A549 (cell line): ENCODE data around the gene PLK1. TPM values are rescaled to one million over a fixed set of nuclear protein-coding genes. Genes with fewer than 3 reads are reported as not detected.

ENCODE experiments used
- ATAC-seq, 2 experiments: fragments of 200-7000 bp in 1 of 2; fragments of >200 bp in 1 of 2; cut with Nextera tagmentation in 1 of 2; cut with Tn5 transposase in 1 of 2; 3 replicates each; pipeline versions ENCODE4 v1.8.0 to v1.9.1; 2018 to 2020; ENCODE audit warnings: mild to moderate bottlenecking in 1 of 2, moderate library complexity in 1 of 2
- CTCF ChIA-PET: fragments of 300-600 bp; sonication (Branson Sonifier 250); formaldehyde crosslinking; extraction: SDS; loops from one replicate; lab custom pipeline; 2021; ENCODE audit warnings: antibody characterized with exemption, inconsistent platforms; lab: Yijun Ruan, JAX
- POLR2A ChIA-PET: fragments of 350-600 bp; formaldehyde crosslinking; extraction: SDS; loops from one replicate; lab custom pipeline; 2021; ENCODE audit warnings: antibody characterized with exemption, inconsistent platforms; lab: Yijun Ruan, JAX
- DNase-seq, 2 experiments: peaks; one replicate each; pipeline versions ENCODE4 v3.0.0 to v3.0.0-alpha.2; 2011 to 2016; ENCODE audit warnings: low read depth in 1 of 2, low spot score in 1 of 2
- FAIRE-seq: peaks from 2 replicates; lab custom pipeline; 2011; peaks lifted over from hg19 to GRCh38; lab: Jason Lieb, UNC
- H3K27ac ChIP-seq, 2 experiments: fragments of >200 bp; sonication (Bioruptor Twin); formaldehyde crosslinking; 3 replicates each; pipeline ENCODE4 v1.5.1; 2016 to 2017
- H3K4me1 ChIP-seq: fragments of >200 bp; sonication (Bioruptor Twin); formaldehyde crosslinking; 3 replicates; pipeline ENCODE4 v1.6.1; 2016
- H3K4me2 ChIP-seq: fragments of >200 bp; sonication (Bioruptor Twin); formaldehyde crosslinking; 3 replicates; pipeline ENCODE4 v1.6.1; 2016
- H3K4me3 ChIP-seq: fragments of >200 bp; sonication (Bioruptor Twin); formaldehyde crosslinking; 3 replicates; pipeline ENCODE4 v1.5.1; 2016
- H3K9me3 ChIP-seq: fragments of >200 bp; sonication (Bioruptor Twin); formaldehyde crosslinking; 3 replicates; pipeline ENCODE4 v1.6.1; 2016
- BHLHE40 ChIP-seq: IDR thresholded peaks from 2 replicates; pipeline ENCODE4 v1.6.1; 2012; ENCODE audit warnings: low read depth, low read length, inconsistent platforms
- CHD4 ChIP-seq: fragments of 200-600 bp; sonication (generic); IDR thresholded peaks from 2 replicates; pipeline ENCODE4 v1.6.1; 2016; ENCODE audit warnings: antibody characterized with exemption, mild to moderate bottlenecking, borderline replicate concordance
- FOSB ChIP-seq: fragments of 250-450 bp; sonication (Bioruptor Pico); IDR thresholded peaks from 2 replicates; pipeline ENCODE4 v1.5.0; 2020; ENCODE audit warnings: mild to moderate bottlenecking, moderate library complexity
- FOSL2 ChIP-seq, 2 experiments: fragments of 450-650 bp in 1 of 2; fragments of >200 bp in 1 of 2; sonication (Bioruptor Twin) in 1 of 2; formaldehyde crosslinking; IDR thresholded peaks; 2 replicates each; pipeline versions ENCODE4 v1.5.0 to v1.6.1; 2016 to 2020; ENCODE audit warnings: mild to moderate bottlenecking in 1 of 2, moderate library complexity in 1 of 2
- FOXS1 ChIP-seq: fragments of 250-450 bp; sonication (Bioruptor Pico); IDR thresholded peaks from 2 replicates; pipeline ENCODE4 v1.5.0; 2020; ENCODE audit warnings: mild to moderate bottlenecking, moderate library complexity
- GATA3 ChIP-seq: IDR thresholded peaks from 2 replicates; pipeline ENCODE4 v1.6.1; 2012; ENCODE audit warnings: borderline replicate concordance
- HEYL ChIP-seq: fragments of 250-450 bp; sonication (Bioruptor Pico); IDR thresholded peaks from 2 replicates; pipeline ENCODE4 v1.8.0; 2021; ENCODE audit warnings: mild to moderate bottlenecking, moderate library complexity
- HOXB13 ChIP-seq: fragments of 250-450 bp; sonication (Bioruptor Pico); IDR thresholded peaks from 2 replicates; pipeline ENCODE4 v1.5.0; 2020; ENCODE audit warnings: low read depth, mild to moderate bottlenecking, moderate library complexity
- HOXB5 ChIP-seq: fragments of 250-450 bp; sonication (Bioruptor Pico); IDR thresholded peaks from 2 replicates; pipeline ENCODE4 v1.5.0; 2020; ENCODE audit warnings: mild to moderate bottlenecking, moderate library complexity
- KDM5A ChIP-seq: fragments of 200-600 bp; sonication (generic); IDR thresholded peaks from 2 replicates; pipeline ENCODE4 v1.6.1; 2016; ENCODE audit warnings: antibody characterized with exemption, mild to moderate bottlenecking
- NPAS2 ChIP-seq: fragments of 250-450 bp; sonication (Bioruptor Pico); IDR thresholded peaks from 2 replicates; pipeline ENCODE4 v1.8.0; 2022; ENCODE audit warnings: mild to moderate bottlenecking, moderate library complexity, borderline replicate concordance
- RCOR1 ChIP-seq: fragments of 150-350 bp; IDR thresholded peaks from 2 replicates; pipeline ENCODE4 v1.6.1; 2014; ENCODE audit warnings: antibody characterized with exemption, low read length, low read depth
- TP53 ChIP-seq: fragments of 250-450 bp; sonication (Bioruptor Pico); IDR thresholded peaks from 2 replicates; pipeline ENCODE4 v1.5.0; 2021; ENCODE audit warnings: mild to moderate bottlenecking, moderate library complexity
- ZC3H11A ChIP-seq: fragments of 450-650 bp; IDR thresholded peaks from 2 replicates; pipeline ENCODE4 v1.6.1; 2014; ENCODE audit warnings: antibody characterized with exemption, mild to moderate bottlenecking
- ZSCAN20 ChIP-seq: fragments of 250-450 bp; sonication (Bioruptor Pico); IDR thresholded peaks from 2 replicates; pipeline ENCODE4 v1.8.0; 2022; ENCODE audit warnings: mild to moderate bottlenecking, moderate library complexity
- WGBS: methylation state at CpG from one replicate; pipeline ENCODE4 v1.1.6; 2017; ENCODE audit errors: missing lambda C conversion rate; 5-methylcytosine and 5-hydroxymethylcytosine counted together
- polyA plus RNA-seq, 4 experiments: library from polyadenylated mRNA; depleted of rRNA in 3 of 4; stranded (reverse); fragments of >200 nt; fragmentation: RNase III in 1 of 4; extraction: RNeasy Plus Mini Kit Qiagen cat#74134 plus additional on column Dnase treatment in 1 of 4; gene quantifications; 2 replicates in 3 of 4; 3 replicates in 1 of 4; pipeline ENCODE4 v1.2.3, GENCODE V29; 2011 to 2017
- TF ChIP-seq, protein P1 (sequence below): IDR thresholded peaks from 2 replicates; pipeline ENCODE4 v1.6.1; 2012; ENCODE audit warnings: low read depth, borderline replicate concordance
- TF ChIP-seq, protein P2 (sequence below): fragments of 450-650 bp; IDR thresholded peaks from 2 replicates; pipeline ENCODE4 v1.6.1; 2014; ENCODE audit warnings: antibody characterized with exemption
- TF ChIP-seq, protein P3 (sequence below): fragments of >200 bp; sonication (Bioruptor Twin); formaldehyde crosslinking; IDR thresholded peaks from 2 replicates; pipeline ENCODE4 v1.6.1; 2016
- TF ChIP-seq, protein P4 (sequence below): IDR thresholded peaks from 2 replicates; pipeline ENCODE4 v1.6.1; 2012
- TF ChIP-seq, protein P5 (sequence below): fragments of 250-450 bp; sonication (Bioruptor Pico); IDR thresholded peaks from 2 replicates; pipeline ENCODE4 v1.5.0; 2020; ENCODE audit warnings: low read depth, mild to moderate bottlenecking, moderate library complexity
- TF ChIP-seq, protein P6 (sequence below): fragments of >200 bp; sonication (Bioruptor Twin); formaldehyde crosslinking; IDR thresholded peaks from 3 replicates; pipeline ENCODE4 v1.6.1; 2016

The PLK1 gene
- polyA plus RNA-seq, 2 of the 4 experiments (the other 2 are of a cell fraction) = 71.9 to 114 TPM

DNA sequence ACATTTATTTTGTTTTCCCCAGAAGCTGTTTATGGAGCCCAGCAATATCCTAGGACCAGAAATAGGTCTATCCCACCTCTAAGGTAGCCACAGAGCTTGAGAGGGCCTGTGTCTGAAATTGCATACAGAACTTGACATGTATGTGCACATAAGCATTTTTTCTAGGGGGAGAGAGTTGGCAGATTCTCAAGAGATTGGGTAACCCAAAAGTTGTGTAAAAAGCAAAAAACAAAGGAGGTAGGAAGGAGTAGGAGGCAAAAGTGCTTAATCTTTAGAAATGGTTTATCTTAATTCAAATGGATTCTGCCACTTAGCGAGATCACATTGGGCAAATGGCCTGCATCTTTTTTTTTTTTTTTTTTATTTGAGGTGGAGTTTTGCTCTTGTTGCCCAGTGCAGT lies 3.5 kb downstream of the PLK1 start (continued):
- TF ChIP-seq, protein P1, sequence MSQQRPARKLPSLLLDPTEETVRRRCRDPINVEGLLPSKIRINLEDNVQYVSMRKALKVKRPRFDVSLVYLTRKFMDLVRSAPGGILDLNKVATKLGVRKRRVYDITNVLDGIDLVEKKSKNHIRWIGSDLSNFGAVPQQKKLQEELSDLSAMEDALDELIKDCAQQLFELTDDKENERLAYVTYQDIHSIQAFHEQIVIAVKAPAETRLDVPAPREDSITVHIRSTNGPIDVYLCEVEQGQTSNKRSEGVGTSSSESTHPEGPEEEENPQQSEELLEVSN = no peak
- TF ChIP-seq CHD4 (no peak), HOXB5 (CRISPR knock-in tag) (no peak)
- TF ChIP-seq, all 56 proteins: peak for 0

DNA sequence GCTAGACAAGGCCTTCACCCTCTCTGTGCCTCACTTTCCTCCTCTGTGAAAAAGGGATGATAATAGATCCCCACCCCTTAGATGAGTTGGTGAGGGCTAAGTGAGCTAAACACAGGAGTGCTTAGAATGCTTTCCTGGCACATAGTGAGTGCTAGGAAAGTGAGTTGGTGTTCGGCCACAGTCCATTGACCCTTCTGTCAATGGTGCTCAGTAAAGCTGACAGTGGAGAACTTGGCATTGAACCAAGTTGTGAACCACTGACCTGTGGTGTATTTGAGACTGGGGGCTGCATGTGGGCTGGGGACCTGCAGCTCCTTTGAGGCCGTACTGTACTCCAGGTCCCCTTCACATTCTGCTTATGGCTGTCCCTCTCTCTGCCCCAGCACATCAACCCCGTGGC lies 4.8 kb downstream of the PLK1 start:
- no peak for ATAC-seq
- H3K4me1 ChIP-seq = peaks cover 24% of the 10 kb centered on the region
- POLR2A ChIA-PET = no interaction called here
- WGBS = 90% methylated on average over 3 of the region's 3 CpGs
- TF ChIP-seq GATA3 = no peak
- TF ChIP-seq, protein P2, sequence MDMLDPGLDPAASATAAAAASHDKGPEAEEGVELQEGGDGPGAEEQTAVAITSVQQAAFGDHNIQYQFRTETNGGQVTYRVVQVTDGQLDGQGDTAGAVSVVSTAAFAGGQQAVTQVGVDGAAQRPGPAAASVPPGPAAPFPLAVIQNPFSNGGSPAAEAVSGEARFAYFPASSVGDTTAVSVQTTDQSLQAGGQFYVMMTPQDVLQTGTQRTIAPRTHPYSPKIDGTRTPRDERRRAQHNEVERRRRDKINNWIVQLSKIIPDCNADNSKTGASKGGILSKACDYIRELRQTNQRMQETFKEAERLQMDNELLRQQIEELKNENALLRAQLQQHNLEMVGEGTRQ = no peak
- TF ChIP-seq ZSCAN20 = no peak
- no peak for TF ChIP-seq RCOR1
- TF ChIP-seq, protein P3, sequence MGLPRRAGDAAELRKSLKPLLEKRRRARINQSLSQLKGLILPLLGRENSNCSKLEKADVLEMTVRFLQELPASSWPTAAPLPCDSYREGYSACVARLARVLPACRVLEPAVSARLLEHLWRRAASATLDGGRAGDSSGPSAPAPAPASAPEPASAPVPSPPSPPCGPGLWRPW = no peak
- TF ChIP-seq FOSB (CRISPR knock-in tag) = no peak
- no peak for TF ChIP-seq HEYL (CRISPR knock-in tag)
- TF ChIP-seq, protein P4, sequence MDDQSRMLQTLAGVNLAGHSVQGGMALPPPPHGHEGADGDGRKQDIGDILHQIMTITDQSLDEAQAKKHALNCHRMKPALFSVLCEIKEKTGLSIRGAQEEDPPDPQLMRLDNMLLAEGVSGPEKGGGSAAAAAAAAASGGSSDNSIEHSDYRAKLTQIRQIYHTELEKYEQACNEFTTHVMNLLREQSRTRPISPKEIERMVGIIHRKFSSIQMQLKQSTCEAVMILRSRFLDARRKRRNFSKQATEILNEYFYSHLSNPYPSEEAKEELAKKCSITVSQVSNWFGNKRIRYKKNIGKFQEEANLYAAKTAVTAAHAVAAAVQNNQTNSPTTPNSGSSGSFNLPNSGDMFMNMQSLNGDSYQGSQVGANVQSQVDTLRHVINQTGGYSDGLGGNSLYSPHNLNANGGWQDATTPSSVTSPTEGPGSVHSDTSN = no peak
- TF ChIP-seq FOXS1 (CRISPR knock-in tag) = no peak
- TF ChIP-seq, protein P5, sequence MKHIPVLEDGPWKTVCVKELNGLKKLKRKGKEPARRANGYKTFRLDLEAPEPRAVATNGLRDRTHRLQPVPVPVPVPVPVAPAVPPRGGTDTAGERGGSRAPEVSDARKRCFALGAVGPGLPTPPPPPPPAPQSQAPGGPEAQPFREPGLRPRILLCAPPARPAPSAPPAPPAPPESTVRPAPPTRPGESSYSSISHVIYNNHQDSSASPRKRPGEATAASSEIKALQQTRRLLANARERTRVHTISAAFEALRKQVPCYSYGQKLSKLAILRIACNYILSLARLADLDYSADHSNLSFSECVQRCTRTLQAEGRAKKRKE (CRISPR knock-in tag) = no peak
- no peak for TF ChIP-seq KDM5A
- TF ChIP-seq, protein P6, sequence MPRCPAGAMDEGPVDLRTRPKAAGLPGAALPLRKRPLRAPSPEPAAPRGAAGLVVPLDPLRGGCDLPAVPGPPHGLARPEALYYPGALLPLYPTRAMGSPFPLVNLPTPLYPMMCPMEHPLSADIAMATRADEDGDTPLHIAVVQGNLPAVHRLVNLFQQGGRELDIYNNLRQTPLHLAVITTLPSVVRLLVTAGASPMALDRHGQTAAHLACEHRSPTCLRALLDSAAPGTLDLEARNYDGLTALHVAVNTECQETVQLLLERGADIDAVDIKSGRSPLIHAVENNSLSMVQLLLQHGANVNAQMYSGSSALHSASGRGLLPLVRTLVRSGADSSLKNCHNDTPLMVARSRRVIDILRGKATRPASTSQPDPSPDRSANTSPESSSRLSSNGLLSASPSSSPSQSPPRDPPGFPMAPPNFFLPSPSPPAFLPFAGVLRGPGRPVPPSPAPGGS = no peak
- no peak for TF ChIP-seq CHD4
- no peak for TF ChIP-seq BHLHE40
- TF ChIP-seq NPAS2 (CRISPR knock-in tag) = no peak
- no peak for TF ChIP-seq HOXB5 (CRISPR knock-in tag)
- TF ChIP-seq TP53 (CRISPR knock-in tag) = no peak
- no peak for TF ChIP-seq HOXB13 (CRISPR knock-in tag)
- TF ChIP-seq, all 56 proteins: peak for 0
- CTCF ChIA-PET = interaction anchor here (1.0 to 1.4 kb wide), 3 partner anchors 9 to 354 kb away, joined by 3 to 4 read pairs (median 3); partner anchors contain the start of genes DCTN5 and PALB2
- H3K27ac ChIP-seq = no peak overlapping the region
- no peak for FAIRE-seq
- H3K9me3 ChIP-seq = no peaks in the 10 kb centered on the region
- no peak for DNase-seq
- no peak overlapping the region for H3K4me2 ChIP-seq
- H3K4me3 ChIP-seq = no peak overlapping the region

DNA sequence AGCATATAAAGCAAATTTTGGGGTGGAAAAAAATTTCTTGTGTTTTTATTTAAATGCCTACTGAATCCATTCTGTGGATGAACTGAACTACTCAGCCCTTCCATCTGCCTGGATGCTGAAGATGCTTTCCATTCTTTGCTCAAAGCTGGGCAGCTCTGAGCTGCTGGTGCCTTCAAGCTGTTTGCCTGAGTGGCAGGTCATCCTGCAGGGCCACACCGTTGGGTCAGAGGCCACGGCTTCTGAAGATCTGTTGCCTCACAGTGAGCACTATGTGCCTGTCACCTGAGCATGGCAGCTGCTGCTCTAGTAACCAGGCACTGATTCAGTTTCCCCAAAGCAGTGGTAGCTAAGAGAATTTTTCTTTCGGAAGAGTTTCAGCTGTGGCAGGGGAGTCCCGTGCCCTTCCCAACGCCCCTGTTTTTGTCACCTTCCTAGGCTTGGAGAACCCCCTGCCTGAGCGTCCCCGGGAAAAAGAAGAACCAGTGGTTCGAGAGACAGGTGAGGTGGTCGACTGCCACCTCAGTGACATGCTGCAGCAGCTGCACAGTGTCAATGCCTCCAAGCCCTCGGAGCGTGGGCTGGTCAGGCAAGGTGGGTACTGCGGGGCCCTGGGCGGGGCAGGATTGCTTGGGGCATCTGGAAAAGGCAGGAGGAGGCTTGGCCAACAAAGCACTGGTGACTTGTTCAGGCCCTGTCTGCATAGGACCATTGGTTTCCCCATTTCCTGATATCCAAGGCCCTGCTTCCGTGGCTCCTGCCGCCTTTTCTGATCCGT lies 8.5 kb downstream of the PLK1 start:
- Histone ChIP-seq H3K4me3 (no peak overlapping the region), H3K27ac (no peak overlapping the region), H3K4me2 (no peak overlapping the region), H3K9me3 (no peaks in the 10 kb centered on the region), H3K4me1 (0 out of 3 replicates have a peak, but pooled peaks cover 3% of the 10 kb centered on the region)
- ChIA-PET CTCF (interaction anchor here (0.9 to 1.5 kb wide), 2 partner anchors 12 to 349 kb away, joined by 3 read pairs; no protein-coding TSS in a partner anchor), POLR2A (no interaction called here)
- FAIRE-seq (no peak), DNase-seq (no peak), ATAC-seq (no peak)
- WGBS = 94% methylated on average over 16 of the region's 16 CpGs
- no peak for TF ChIP-seq FOSL2 (IDR thresholded peaks at IDR 0.05)
- TF ChIP-seq FOSL2 (CRISPR knock-in tag; IDR thresholded peaks at IDR 0.05) = no peak
- no peak for TF ChIP-seq ZC3H11A
- TF ChIP-seq, protein P1 = no peak
